ENCODE results near the gene NDOR1. TPM values are rescaled to one million over a fixed set of nuclear protein-coding genes. Genes with fewer than 3 reads are reported as not detected.

The NDOR1 gene
- total RNA-seq, 3 donors from 2014 or later = 45.2 to 53.7 (median 50.5) TPM

- Mint-ChIP-seq H3K4me1 (ENCODE audit: low read depth) (no peaks in the 10 kb centered on the region), H3K27me3 (ENCODE audit: low read depth) (no peaks in the 10 kb centered on the region), H3K9me3 (no peaks in the 10 kb centered on the region), H3K4me3 (no peak overlapping the region), H3K36me3 (ENCODE audit: insufficient read depth) (peaks cover 6% of the 10 kb centered on the region)
- DNase-seq (no peak), ATAC-seq (no peak)
Observed at GRCh38 chr9:137213160-137214060, 7.9 kb downstream of the NDOR1 start.

DNA sequence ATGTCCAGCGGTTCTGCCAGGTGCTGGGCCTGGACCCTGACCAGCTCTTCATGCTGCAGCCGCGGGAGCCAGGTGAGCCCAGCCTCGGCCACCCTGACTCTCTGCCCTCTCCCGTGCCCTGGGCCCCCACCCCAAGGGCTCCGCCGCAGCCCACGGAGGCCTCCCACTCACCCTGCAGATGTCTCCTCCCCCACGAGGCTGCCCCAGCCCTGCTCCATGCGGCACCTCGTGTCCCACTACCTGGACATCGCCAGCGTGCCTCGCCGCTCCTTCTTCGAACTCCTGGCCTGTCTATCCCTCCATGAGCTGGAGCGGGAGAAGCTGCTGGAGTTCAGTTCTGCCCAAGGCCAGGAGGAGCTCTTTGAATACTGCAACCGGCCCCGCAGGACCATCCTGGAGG, 9.1 kb downstream of the NDOR1 start:
- no peak for DNase-seq
- no peaks in the 10 kb centered on the region for H3K27me3 Mint-ChIP-seq (ENCODE audit: low read depth)
- no peak for ATAC-seq
- peaks cover 2% of the 10 kb centered on the region for H3K36me3 Mint-ChIP-seq (ENCODE audit: insufficient read depth)
- H3K9me3 Mint-ChIP-seq = no peaks in the 10 kb centered on the region
- H3K4me3 Mint-ChIP-seq = no peak overlapping the region
- no peaks in the 10 kb centered on the region for H3K4me1 Mint-ChIP-seq (ENCODE audit: low read depth)

DNA sequence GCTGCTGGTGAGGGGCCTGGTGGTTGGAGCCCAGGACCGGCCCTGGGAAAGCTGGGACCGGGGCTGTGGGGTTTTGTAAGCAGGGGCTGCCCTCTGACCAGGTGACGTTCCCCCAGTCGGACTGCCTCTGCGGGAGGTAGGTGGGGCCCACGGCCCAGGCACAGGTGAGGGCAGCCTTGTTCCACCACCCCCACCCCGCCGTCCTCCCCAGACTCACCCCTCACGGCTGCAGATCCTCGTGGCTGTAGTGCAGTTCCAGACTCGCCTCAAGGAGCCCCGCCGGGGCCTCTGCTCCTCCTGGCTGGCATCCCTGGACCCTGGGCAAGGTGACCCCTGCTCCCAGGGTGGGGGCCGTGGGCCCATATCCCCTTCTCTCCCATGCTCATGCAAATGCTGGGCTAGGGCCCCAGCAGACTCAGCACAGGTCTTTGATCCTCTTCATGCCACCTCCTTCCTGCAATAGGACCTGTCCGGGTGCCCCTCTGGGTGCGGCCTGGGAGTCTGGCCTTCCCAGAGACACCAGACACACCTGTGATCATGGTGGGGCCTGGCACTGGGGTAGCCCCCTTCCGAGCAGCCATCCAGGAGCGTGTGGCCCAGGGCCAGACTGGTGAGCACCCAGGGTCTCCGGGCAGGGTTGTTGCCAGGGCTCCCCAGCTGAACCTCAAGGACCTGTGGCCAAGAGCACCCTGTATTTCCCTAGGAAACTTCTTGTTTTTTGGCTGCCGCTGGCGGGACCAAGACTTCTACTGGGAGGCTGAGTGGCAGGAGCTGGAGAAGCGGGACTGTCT, 9.9 kb downstream of the NDOR1 start:
- no peak for DNase-seq
- Mint-ChIP-seq H3K4me1 (ENCODE audit: low read depth) (no peaks in the 10 kb centered on the region), H3K9me3 (no peaks in the 10 kb centered on the region), H3K27me3 (ENCODE audit: low read depth) (no peaks in the 10 kb centered on the region), H3K4me3 (no peak overlapping the region), H3K36me3 (ENCODE audit: insufficient read depth) (peaks cover 2% of the 10 kb centered on the region)
- no peak for ATAC-seq

DNA sequence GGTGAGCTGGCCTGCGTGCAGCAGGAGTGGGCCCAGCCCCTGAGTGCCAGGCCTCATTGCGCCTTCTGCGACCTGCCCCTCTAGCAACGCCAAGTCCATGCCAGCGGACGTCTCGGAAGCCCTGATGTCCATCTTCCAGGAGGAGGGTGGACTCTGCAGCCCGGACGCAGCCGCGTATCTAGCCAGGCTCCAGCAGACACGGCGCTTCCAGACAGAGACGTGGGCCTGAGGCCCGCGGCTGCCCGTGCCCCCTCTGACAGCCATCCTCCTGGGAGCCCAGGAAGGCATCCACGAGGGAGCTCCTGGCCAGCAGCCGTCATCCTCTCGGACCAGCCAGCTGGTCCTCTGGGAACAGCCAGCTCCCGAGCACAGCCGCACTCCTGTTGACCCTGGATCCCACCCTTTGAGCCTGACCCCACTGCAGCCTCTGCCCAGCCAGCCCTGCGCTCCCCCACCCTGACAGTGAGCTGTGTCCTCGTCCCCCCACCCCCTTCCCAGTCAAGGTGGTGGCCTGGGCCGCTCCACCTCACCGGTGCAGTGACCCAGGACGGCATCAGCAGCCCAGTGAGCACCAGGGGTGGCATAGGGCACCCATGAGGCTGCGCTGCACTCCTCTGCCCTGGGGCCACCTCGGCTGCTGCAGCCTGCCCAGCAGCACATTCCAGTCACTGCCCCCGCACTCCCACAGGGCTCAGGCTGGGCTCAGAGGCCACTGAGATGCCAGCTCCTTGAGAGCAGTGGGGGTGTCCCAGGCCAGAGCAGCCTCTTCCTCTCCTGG, 10.9 kb downstream of the NDOR1 start:
- DNase-seq = no peak
- H3K27me3 Mint-ChIP-seq (ENCODE audit: low read depth) = no peaks in the 10 kb centered on the region
- peaks cover 2% of the 10 kb centered on the region for H3K36me3 Mint-ChIP-seq (ENCODE audit: insufficient read depth)
- H3K4me1 Mint-ChIP-seq (ENCODE audit: low read depth) = no peaks in the 10 kb centered on the region
- no peaks in the 10 kb centered on the region for H3K9me3 Mint-ChIP-seq
- no peak for ATAC-seq
- no peak overlapping the region for H3K4me3 Mint-ChIP-seq

DNA sequence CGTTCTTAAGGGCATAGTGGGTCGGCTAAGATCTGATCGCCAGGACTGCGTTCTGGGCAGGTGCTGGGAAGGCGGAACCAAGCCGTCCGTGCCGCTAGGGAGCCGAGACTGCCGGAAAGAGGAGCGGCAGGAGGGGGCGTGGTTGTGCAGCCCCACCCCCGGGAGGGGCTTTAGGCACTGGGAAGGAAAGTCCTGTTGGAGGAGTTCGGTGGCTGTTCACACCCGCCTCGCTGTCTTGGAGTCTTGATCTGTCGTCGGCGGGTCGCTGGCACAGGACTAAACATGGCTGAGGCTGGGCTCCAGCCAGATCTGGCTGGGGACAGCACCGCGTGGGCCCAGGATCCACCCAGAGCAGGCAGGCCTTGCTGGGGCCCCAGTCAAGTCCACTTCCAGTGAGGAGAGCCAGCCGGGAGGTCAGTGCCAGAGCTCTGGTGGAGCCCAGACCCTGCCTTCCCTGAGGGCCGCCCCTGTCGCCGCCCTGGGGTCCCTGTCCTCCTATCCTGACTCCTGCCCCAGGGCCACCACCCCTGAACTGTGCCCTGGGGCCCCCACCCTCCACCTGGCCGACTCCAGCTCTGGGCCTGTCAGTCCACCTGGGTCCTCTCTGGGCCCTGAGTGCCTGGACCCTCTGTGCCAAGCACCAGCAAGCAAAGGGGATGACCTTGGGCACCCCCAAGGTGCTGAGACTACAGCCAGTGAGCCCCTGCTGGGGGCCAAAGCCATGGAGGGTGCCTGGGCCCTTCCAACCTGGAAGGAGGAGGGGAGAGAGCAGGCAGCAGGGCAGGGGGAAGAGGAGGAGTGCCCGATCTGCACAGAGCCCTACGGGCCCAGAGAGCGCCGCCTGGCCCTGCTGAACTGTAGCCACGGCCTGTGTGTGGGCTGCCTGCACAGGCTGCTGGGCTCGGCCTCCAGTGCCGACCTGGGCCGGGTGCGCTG, 12.0 kb downstream of the NDOR1 start:
- no peak for ATAC-seq
- H3K4me3 Mint-ChIP-seq = no peak overlapping the region
- H3K4me1 Mint-ChIP-seq (ENCODE audit: low read depth) = no peaks in the 10 kb centered on the region

DNA sequence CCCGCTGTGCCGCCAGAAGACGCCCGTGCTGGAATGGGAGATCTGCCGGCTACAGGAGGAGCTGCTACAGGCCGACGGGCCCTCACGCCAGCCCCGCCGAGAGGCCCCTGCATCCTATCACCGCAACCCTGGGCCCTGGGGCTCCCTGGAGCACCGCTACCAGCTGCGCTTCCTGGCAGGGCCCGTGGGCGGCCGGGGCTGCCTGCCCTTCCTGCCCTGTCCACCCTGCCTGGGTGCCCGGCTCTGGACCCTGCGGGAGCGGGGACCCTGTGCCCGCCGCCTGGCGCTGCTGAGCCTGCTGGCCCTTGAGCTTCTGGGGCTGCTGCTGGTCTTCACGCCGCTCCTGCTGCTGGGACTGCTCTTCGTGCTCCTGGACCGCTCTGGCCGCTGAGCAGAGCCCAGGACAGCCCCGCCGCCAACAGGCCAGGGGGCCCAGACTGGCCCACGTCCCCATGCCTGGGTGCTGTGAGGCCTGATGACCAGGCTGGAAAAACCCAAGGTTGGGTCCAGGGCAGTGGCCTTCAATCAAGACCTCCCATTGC, 12.8 kb downstream of the NDOR1 start:
- no peak for ATAC-seq
- peaks cover 2% of the 10 kb centered on the region for H3K36me3 Mint-ChIP-seq (ENCODE audit: insufficient read depth)

More for the DNA sequence above, 12.0 kb downstream of the NDOR1 start:
- H3K27me3 Mint-ChIP-seq (ENCODE audit: low read depth) = no peaks in the 10 kb centered on the region
- DNase-seq = no peak
- H3K9me3 Mint-ChIP-seq = no peaks in the 10 kb centered on the region
- peaks cover 2% of the 10 kb centered on the region for H3K36me3 Mint-ChIP-seq (ENCODE audit: insufficient read depth)

GRCh38 chr9:137218754-137219271, 13.3 kb downstream of the NDOR1 start:
- no peaks in the 10 kb centered on the region for H3K27me3 Mint-ChIP-seq (ENCODE audit: low read depth)
- ATAC-seq = no peak

More for the DNA sequence above, 12.8 kb downstream of the NDOR1 start:
- no peak overlapping the region for H3K4me3 Mint-ChIP-seq
- H3K4me1 Mint-ChIP-seq (ENCODE audit: low read depth) = peaks cover 2% of the 10 kb centered on the region
- no peak for DNase-seq
- H3K9me3 Mint-ChIP-seq = no peaks in the 10 kb centered on the region
- no peaks in the 10 kb centered on the region for H3K27me3 Mint-ChIP-seq (ENCODE audit: low read depth)

GRCh38 chr9:137219757-137220316, 14.3 kb downstream of the NDOR1 start:
- Mint-ChIP-seq H3K9me3 (no peaks in the 10 kb centered on the region), H3K4me3 (no peak overlapping the region), H3K36me3 (ENCODE audit: insufficient read depth) (peaks cover 2% of the 10 kb centered on the region), H3K27me3 (ENCODE audit: low read depth) (no peaks in the 10 kb centered on the region), H3K4me1 (ENCODE audit: low read depth) (peaks cover 5% of the 10 kb centered on the region)
- DNase-seq = no peak
- no peak for ATAC-seq

More at GRCh38 chr9:137218754-137219271, 13.3 kb downstream of the NDOR1 start:
- H3K36me3 Mint-ChIP-seq (ENCODE audit: insufficient read depth) = peaks cover 2% of the 10 kb centered on the region
- H3K4me3 Mint-ChIP-seq = no peak overlapping the region
- DNase-seq = no peak
- peaks cover 2% of the 10 kb centered on the region for H3K4me1 Mint-ChIP-seq (ENCODE audit: low read depth)
- H3K9me3 Mint-ChIP-seq = no peaks in the 10 kb centered on the region

DNA sequence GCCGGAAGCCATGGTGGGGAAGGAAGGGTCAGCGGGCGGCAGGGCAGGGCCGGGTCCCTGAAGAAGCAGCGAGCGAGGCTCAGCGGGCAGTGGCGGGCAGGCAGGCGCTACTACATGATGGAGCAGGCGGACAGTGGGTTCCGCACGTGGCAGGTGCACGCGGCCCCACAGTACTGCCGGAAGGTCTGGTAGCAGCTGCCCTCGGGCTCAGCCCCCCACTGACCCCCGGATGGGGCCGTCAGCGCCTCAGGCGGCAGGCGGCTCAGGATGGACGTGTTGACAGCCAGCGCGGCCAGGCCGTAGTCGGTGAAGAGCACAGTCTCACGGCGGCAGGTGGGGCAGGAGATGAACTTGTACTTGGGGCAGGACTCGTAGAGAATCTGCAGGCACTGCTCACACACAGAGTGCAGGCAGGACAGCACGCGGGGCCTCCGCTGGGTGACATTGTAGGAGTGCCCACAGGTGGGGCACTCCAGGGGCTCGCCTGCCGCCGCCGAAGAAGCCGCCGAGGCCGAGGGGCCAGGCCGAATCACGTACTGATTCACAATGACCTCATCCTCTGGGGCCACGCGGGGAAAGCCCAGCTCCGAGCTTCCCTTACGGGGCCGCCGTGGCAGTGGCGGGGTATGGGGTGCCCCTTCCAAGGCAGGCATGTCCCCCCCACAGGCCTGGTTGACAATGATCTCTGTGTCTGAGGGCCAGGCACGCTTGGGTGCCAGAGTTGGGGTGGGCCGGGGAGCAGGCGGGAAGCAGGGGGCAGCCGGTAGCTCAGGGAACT, 15.0 kb downstream of the NDOR1 start:
- DNase-seq (no peak), ATAC-seq (no peak)
- Mint-ChIP-seq H3K4me3 (peak overlapping the region; percentile 27), H3K27me3 (ENCODE audit: low read depth) (no peaks in the 10 kb centered on the region), H3K9me3 (no peaks in the 10 kb centered on the region), H3K4me1 (ENCODE audit: low read depth) (peaks cover 5% of the 10 kb centered on the region), H3K36me3 (ENCODE audit: insufficient read depth) (peaks cover under 1% of the 10 kb centered on the region)

DNA sequence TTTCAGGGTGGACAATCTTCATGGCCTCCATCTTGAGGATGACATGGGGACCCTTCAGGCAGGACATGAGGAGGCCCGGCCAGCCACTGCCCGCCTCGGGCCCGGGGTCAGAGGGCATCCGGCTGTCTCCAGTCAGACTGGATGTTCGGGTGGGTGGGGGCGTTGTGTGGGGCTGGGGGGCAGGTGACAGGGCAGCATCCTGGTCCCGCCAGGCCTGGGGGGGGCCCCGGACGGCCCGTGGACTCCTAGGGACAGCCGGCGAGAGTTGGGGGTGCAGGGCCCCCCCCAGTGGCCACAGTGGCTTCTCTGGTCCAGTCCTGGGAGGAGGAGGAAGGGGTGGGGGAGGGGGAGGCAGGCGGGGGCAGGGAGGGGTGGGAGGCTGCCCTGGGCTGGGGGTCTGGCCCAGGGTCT, 15.6 kb downstream of the NDOR1 start:
- Mint-ChIP-seq H3K4me1 (ENCODE audit: low read depth) (peaks cover 5% of the 10 kb centered on the region), H3K9me3 (no peaks in the 10 kb centered on the region), H3K27me3 (ENCODE audit: low read depth) (no peaks in the 10 kb centered on the region), H3K36me3 (ENCODE audit: insufficient read depth) (no peaks in the 10 kb centered on the region), H3K4me3 (peak overlapping the region; percentile 27)
- ATAC-seq = no peak
- DNase-seq = no peak

DNA sequence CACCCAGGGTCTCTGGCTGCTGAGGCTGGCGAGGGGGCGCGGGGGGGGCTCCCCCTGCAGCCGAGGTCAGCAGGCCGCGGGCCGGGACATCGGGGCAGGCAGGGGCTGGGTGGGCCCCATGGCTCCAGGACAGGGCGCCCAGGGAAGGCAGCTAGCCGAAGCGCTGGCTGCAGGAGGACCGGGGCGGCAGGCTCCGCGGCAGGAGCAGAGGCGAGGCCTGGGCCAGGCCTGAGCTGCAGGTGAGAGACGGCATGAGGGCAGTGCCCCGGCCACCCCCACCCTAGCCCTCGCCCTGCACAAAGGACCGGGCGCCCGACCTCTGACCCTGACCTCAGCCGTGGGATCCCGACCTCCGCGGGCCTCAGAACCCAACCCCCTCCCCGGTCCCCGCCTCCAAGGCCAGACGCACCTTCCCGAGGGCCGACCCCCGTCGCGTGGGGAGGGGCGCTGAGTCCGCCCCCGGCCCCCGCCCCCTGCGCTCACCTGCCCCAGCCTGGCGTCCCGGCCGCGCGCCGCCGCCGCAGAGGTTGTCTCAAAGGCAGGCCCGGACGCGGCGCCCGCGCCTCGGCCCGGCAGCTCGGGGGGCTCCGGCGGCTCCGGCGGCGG, 16.1 kb downstream of the NDOR1 start:
- H3K9me3 Mint-ChIP-seq = no peaks in the 10 kb centered on the region
- DNase-seq (no peak), ATAC-seq (no peak)
- no peaks in the 10 kb centered on the region for H3K27me3 Mint-ChIP-seq (ENCODE audit: low read depth)
- peaks cover 5% of the 10 kb centered on the region for H3K4me1 Mint-ChIP-seq (ENCODE audit: low read depth)
- no peaks in the 10 kb centered on the region for H3K36me3 Mint-ChIP-seq (ENCODE audit: insufficient read depth)
- H3K4me3 Mint-ChIP-seq = no peak overlapping the region
